ENCODE data around the gene CREB3L2. TPM values are rescaled to one million over a fixed set of nuclear protein-coding genes. Genes with fewer than 3 reads are reported as not detected.
"Not testable (repeated sequence)": the region's sequence is repeated elsewhere in the genome, so short reads cannot be mapped to it uniquely, and the experiment has no call there.

CREB3L2 gene
- total RNA-seq, 1 donor: 28.6 TPM

DNA sequence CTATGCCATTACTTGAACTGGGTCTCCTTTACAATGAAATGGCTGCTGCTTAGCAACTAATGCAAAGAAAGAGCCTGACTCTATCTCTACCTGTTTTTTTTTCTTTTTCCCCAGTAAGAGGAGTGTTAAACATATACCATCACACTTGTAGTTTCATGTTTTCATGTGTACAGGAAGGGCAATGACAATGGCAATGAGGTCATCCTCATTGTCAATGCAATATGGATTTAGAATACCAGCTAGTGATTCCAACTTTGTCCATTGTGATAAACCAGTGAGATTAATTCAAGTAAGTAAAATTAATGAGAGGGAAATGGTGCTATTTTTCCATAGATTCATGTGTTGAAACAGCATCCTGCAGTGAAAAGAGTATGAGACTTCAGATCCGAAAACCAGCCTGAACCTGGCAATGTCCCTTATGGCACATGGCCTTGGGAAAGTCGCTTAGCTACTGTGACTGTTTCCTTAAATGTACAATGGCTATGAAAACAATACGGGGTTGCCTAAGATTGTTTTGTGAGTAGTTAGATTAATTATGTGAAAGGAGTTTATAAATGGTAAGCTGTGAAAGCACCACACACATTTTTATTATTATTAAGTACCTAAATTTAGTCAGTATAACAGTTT, 166.3 kb downstream of the CREB3L2 start:
- TF ChIP-seq, protein P1, sequence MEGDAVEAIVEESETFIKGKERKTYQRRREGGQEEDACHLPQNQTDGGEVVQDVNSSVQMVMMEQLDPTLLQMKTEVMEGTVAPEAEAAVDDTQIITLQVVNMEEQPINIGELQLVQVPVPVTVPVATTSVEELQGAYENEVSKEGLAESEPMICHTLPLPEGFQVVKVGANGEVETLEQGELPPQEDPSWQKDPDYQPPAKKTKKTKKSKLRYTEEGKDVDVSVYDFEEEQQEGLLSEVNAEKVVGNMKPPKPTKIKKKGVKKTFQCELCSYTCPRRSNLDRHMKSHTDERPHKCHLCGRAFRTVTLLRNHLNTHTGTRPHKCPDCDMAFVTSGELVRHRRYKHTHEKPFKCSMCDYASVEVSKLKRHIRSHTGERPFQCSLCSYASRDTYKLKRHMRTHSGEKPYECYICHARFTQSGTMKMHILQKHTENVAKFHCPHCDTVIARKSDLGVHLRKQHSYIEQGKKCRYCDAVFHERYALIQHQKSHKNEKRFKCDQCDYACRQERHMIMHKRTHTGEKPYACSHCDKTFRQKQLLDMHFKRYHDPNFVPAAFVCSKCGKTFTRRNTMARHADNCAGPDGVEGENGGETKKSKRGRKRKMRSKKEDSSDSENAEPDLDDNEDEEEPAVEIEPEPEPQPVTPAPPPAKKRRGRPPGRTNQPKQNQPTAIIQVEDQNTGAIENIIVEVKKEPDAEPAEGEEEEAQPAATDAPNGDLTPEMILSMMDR (IDR thresholded peaks at IDR 0.05; ENCODE audit: extremely low read depth, low read depth, low read length): no peak
- no peaks in the 10 kb centered on the region for H4K20me1 ChIP-seq (ENCODE audit: insufficient read depth, low read length)
- peak overlapping the region; percentile 78 for H3K27ac ChIP-seq (ENCODE audit: low read depth, low read length)

DNA sequence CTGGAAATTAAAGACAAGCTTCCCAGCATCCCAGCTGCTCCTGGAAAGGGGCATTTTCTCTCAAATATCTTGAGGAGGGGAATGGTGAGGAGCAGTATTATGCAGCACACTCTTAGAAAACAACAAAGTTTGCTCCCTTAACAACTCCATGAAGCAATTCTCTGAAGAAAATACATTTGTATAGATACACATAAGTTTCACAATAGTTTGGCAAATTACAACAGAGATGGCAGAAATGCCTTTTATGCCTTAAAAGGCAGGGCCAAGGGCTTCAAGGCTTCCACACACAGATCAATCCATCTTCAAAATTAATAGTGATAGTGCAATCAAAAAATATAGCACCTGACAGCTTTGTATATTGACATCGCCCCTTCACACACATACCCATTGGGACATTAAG, 167.3 kb downstream of the CREB3L2 start:
- H4K20me1 ChIP-seq (ENCODE audit: insufficient read depth, low read length): no peaks in the 10 kb centered on the region
- H3K79me2 ChIP-seq (ENCODE audit: insufficient read depth, low read length): peaks cover 32% of the 10 kb centered on the region
- peaks cover 18% of the 10 kb centered on the region for H3K4me1 ChIP-seq (ENCODE audit: insufficient read depth, low read length)
- DNase-seq (ENCODE audit: insufficient read length, low spot score, missing footprints): no peak
- no peak overlapping the region for H3K4me2 ChIP-seq (ENCODE audit: insufficient read depth, low read length)
- no peak overlapping the region for H3K4me3 ChIP-seq (ENCODE audit: insufficient read depth, low read length)
- no peak overlapping the region for H3K27ac ChIP-seq (ENCODE audit: low read depth, low read length)
- H3K9me3 ChIP-seq (ENCODE audit: low read depth, low read length): peaks cover 3% of the 10 kb centered on the region
- H3K36me3 ChIP-seq (ENCODE audit: insufficient read depth, low read length): peaks cover 33% of the 10 kb centered on the region
- no peaks in the 10 kb centered on the region for H3K27me3 ChIP-seq (ENCODE audit: insufficient read depth, low read length)
- no peak overlapping the region for H2AFZ ChIP-seq (ENCODE audit: low read length)
- TF ChIP-seq, protein P1 (IDR thresholded peaks at IDR 0.05; ENCODE audit: extremely low read depth, low read depth, low read length): no peak

More for the DNA sequence above, 166.3 kb downstream of the CREB3L2 start:
- Histone ChIP-seq H3K4me3 (ENCODE audit: insufficient read depth, low read length) (no peak overlapping the region), H3K4me1 (ENCODE audit: insufficient read depth, low read length) (peaks cover 23% of the 10 kb centered on the region), H3K9me3 (ENCODE audit: low read depth, low read length) (peaks cover 3% of the 10 kb centered on the region), H3K4me2 (ENCODE audit: insufficient read depth, low read length) (peak overlapping the region; percentile 30), H3K36me3 (ENCODE audit: insufficient read depth, low read length) (peaks cover 30% of the 10 kb centered on the region), H3K79me2 (ENCODE audit: insufficient read depth, low read length) (peaks cover 31% of the 10 kb centered on the region), H2AFZ (ENCODE audit: low read length) (peak overlapping the region; percentile 54), H3K27me3 (ENCODE audit: insufficient read depth, low read length) (no peaks in the 10 kb centered on the region)
- no peak for DNase-seq (ENCODE audit: insufficient read length, low spot score, missing footprints)

DNA sequence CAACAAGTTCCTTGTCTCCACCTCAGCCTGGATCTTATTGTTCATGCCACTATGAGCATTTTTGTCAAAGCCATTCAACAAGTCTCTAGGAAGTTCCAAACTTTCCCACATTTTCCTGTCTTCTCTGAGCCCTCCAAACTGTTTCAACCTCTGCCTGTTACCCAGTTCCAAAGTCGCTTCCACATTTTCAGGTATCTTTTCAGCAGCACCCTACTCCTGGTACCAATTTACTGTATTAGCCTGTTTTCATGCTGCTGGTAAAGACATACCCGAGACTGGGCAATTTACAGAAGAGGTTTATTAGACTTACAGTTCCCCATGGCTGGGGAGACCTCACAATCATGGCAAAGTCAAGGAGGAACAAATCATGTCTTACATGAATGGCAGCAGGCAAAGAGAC, 168.9 kb downstream of the CREB3L2 start:
- H3K27ac ChIP-seq (ENCODE audit: low read depth, low read length): not testable (repeated sequence)

DNA sequence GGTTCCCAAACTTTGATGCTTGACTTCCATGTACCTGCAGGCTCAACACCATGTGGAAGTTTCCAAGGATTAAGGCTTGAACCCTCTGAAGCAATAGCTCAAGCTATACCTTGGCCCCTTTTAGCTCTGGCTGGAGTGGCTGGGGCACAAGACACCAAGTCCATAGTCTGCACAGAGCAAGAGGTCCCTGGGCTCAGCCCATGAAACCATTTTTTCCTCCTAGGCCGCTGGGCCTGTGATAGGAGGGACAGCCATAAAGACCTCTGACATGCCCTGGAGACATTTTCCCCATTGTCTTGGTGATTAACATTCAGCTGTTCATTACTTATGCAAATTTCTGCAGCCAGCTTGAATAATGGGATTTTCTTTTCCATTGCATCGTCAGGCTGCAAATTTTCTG, 169.5 kb downstream of the CREB3L2 start:
- no peak for DNase-seq (ENCODE audit: insufficient read length, low spot score, missing footprints)

More for the DNA sequence above, 168.9 kb downstream of the CREB3L2 start:
- not testable (repeated sequence) for DNase-seq (ENCODE audit: insufficient read length, low spot score, missing footprints); H2AFZ ChIP-seq (ENCODE audit: low read length); H3K4me3 ChIP-seq (ENCODE audit: insufficient read depth, low read length); H4K20me1 ChIP-seq (ENCODE audit: insufficient read depth, low read length); H3K27me3 ChIP-seq (ENCODE audit: insufficient read depth, low read length); H3K9me3 ChIP-seq (ENCODE audit: low read depth, low read length); H3K4me2 ChIP-seq (ENCODE audit: insufficient read depth, low read length)
- H3K4me1 ChIP-seq (ENCODE audit: insufficient read depth, low read length): peaks cover 18% of the 10 kb centered on the region
- peaks cover 24% of the 10 kb centered on the region for H3K79me2 ChIP-seq (ENCODE audit: insufficient read depth, low read length)
- H3K36me3 ChIP-seq (ENCODE audit: insufficient read depth, low read length): peaks cover 24% of the 10 kb centered on the region

DNA sequence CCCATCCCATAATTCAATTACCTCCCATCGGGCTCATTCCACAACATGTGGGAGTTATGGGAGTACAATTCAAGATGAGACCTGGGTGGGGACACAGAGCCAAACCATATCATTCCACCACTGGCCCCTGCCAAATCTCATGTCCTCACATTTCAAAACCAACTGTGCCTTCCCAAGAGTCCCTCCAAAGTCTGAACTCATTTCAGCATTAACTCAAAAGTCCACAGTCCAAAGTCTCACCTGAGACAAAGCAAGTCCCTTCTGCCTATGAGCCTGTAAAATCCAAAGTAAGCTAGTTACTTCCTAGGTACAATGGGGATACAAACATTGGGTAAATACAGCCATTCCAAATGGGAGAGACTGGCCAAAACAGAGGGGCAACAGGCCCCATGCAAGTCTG, 170.3 kb downstream of the CREB3L2 start:
- H3K4me2 ChIP-seq (ENCODE audit: insufficient read depth, low read length); H4K20me1 ChIP-seq (ENCODE audit: insufficient read depth, low read length); H3K27me3 ChIP-seq (ENCODE audit: insufficient read depth, low read length); H3K9me3 ChIP-seq (ENCODE audit: low read depth, low read length); H3K4me3 ChIP-seq (ENCODE audit: insufficient read depth, low read length); DNase-seq (ENCODE audit: insufficient read length, low spot score, missing footprints); H2AFZ ChIP-seq (ENCODE audit: low read length); H3K27ac ChIP-seq (ENCODE audit: low read depth, low read length): not testable (repeated sequence)
- Histone ChIP-seq H3K4me1 (ENCODE audit: insufficient read depth, low read length) (peaks cover 15% of the 10 kb centered on the region), H3K79me2 (ENCODE audit: insufficient read depth, low read length) (peaks cover 25% of the 10 kb centered on the region), H3K36me3 (ENCODE audit: insufficient read depth, low read length) (peaks cover 24% of the 10 kb centered on the region)

More for the DNA sequence above, 169.5 kb downstream of the CREB3L2 start:
- TF ChIP-seq, protein P1 (IDR thresholded peaks at IDR 0.05; ENCODE audit: extremely low read depth, low read depth, low read length): no peak
- Histone ChIP-seq H3K79me2 (ENCODE audit: insufficient read depth, low read length) (peaks cover 25% of the 10 kb centered on the region), H4K20me1 (ENCODE audit: insufficient read depth, low read length) (no peaks in the 10 kb centered on the region), H3K4me2 (ENCODE audit: insufficient read depth, low read length) (no peak overlapping the region), H3K36me3 (ENCODE audit: insufficient read depth, low read length) (peaks cover 24% of the 10 kb centered on the region), H3K27me3 (ENCODE audit: insufficient read depth, low read length) (no peaks in the 10 kb centered on the region), H2AFZ (ENCODE audit: low read length) (no peak overlapping the region), H3K4me1 (ENCODE audit: insufficient read depth, low read length) (peaks cover 18% of the 10 kb centered on the region), H3K9me3 (ENCODE audit: low read depth, low read length) (peaks cover 3% of the 10 kb centered on the region), H3K4me3 (ENCODE audit: insufficient read depth, low read length) (no peak overlapping the region), H3K27ac (ENCODE audit: low read depth, low read length) (no peak overlapping the region)
